Smooth muscle cell (in vitro differentiated cells): ENCODE measurements around the gene ILK. TPM values are rescaled to one million over a fixed set of nuclear protein-coding genes. Genes with fewer than 3 reads are reported as not detected.
A peak's percentile ranks its signal among the peaks of the same experiment; 100 is the strongest.

Experiments
- DNase-seq: peaks from one replicate; lab custom pipeline; 2025; ENCODE audit not compliant: unreplicated experiment; lab: John Stamatoyannopoulos, UW
- H2AFZ ChIP-seq: fragments of 200-600 bp; sonication (generic); 2 replicates; pipeline ENCODE4 v1.6.0; 2016; ENCODE audit warnings: antibody characterized with exemption, low read depth, mild to moderate bottlenecking
- H3F3A ChIP-seq: fragments of 200-600 bp; sonication (generic); 2 replicates; pipeline ENCODE4 v1.6.0; 2017; ENCODE audit warnings: antibody characterized with exemption, low read depth
- H3K27ac ChIP-seq: fragments of 200-600 bp; sonication (generic); 2 replicates; pipeline ENCODE4 v1.5.1; 2016; ENCODE audit warnings: low read depth, mild to moderate bottlenecking
- H3K27me3 ChIP-seq: fragments of 200-600 bp; sonication (generic); 2 replicates; pipeline ENCODE4 v1.6.1; 2016; ENCODE audit warnings: low read depth, mild to moderate bottlenecking
- H3K36me3 ChIP-seq: fragments of 200-600 bp; sonication (generic); 2 replicates; pipeline ENCODE4 v1.5.1; 2016; ENCODE audit warnings: low read depth
- H3K4me1 ChIP-seq: fragments of 200-600 bp; sonication (generic); 2 replicates; pipeline ENCODE4 v1.5.1; 2016; ENCODE audit warnings: low read depth
- H3K4me2 ChIP-seq: fragments of 200-600 bp; sonication (generic); 2 replicates; pipeline ENCODE4 v1.6.0; 2016; ENCODE audit warnings: mild to moderate bottlenecking
- H3K4me3 ChIP-seq: fragments of 200-600 bp; sonication (generic); 2 replicates; pipeline ENCODE4 v1.5.1; 2016; ENCODE audit warnings: mild to moderate bottlenecking
- H3K79me2 ChIP-seq: fragments of 200-600 bp; sonication (generic); 2 replicates; pipeline ENCODE4 v1.6.0; 2016; ENCODE audit warnings: low read depth, mild to moderate bottlenecking
- H3K9ac ChIP-seq: fragments of 200-600 bp; sonication (generic); 2 replicates; pipeline ENCODE4 v1.6.0; 2016; ENCODE audit warnings: low read depth
- H3K9me3 ChIP-seq: fragments of 200-600 bp; sonication (generic); replicated peaks from 2 replicates; pipeline ENCODE4 v1.5.1; 2016; ENCODE audit warnings: low read depth
- H4K20me1 ChIP-seq: fragments of 200-600 bp; sonication (generic); 2 replicates; pipeline ENCODE4 v1.6.0; 2016; ENCODE audit warnings: low read depth
- CTCF ChIP-seq: fragments of 200-600 bp; sonication (generic); IDR thresholded peaks from 2 replicates; pipeline ENCODE4 v1.5.1; 2017; ENCODE audit warnings: borderline replicate concordance, mild to moderate bottlenecking, antibody characterized with exemption; ENCODE audit not compliant: insufficient read depth, poor library complexity, severe bottlenecking
- WGBS: methylation state at CpG from one replicate; pipeline ENCODE4 v1.1.7; 2016; ENCODE audit warnings: low lambda C conversion rate; 5-methylcytosine and 5-hydroxymethylcytosine counted together
- polyA plus RNA-seq: library from polyadenylated mRNA; unstranded; fragments of >200 nt; fragmentation: Nextera tagmentation; extraction: Ambion mirVana; gene quantifications from 2 replicates; pipeline ENCODE4 v1.2.1, GENCODE V29; 2016
- total RNA-seq: library from RNA; depleted of rRNA; stranded (reverse); fragments of >200 nt; gene quantifications from 2 replicates; pipeline ENCODE4 v1.2.3, GENCODE V29; 2014

ILK gene
- total and polyA plus RNA-seq, 2 experiments from 2014 or later, result 138 to 236 TPM

DNA sequence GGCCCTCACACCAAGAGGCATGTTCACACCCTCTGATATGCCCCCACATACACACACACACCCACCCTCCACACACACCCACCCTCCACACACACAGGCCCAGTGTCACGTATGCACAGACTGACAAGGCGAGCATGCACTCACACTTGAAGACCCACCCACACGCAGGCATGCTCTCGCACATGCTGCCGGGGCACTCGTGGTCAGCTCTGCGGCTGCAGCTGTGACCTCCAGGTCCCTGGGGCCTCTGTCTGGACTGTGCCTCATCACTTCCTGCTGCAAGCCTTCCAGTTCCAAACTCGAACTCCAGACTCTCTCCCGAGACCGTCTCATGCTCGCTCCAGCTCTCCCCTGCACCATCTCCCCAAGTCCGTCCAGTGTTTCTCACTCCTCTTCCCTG is 42.5 kb downstream of the ILK start:
- DNase-seq, result no peak
- Histone ChIP-seq H3K79me2 (peaks cover 32% of the 10 kb centered on the region), H4K20me1 (peaks cover 49% of the 10 kb centered on the region), H3F3A (peaks cover 9% of the 10 kb centered on the region), H3K4me2 (peak overlapping the region; percentile 61), H3K9ac (no peak overlapping the region), H3K4me3 (peak overlapping the region; percentile 14), H2AFZ (no peak overlapping the region), H3K27ac (peak overlapping the region; percentile 73), H3K27me3 (no peaks in the 10 kb centered on the region), H3K36me3 (no peaks in the 10 kb centered on the region), H3K4me1 (peaks cover 11% of the 10 kb centered on the region), H3K9me3 (no peaks in the 10 kb centered on the region)
- TF ChIP-seq CTCF, result no peak
- WGBS, result 51% methylated on average over 12 of the region's 12 CpGs

DNA sequence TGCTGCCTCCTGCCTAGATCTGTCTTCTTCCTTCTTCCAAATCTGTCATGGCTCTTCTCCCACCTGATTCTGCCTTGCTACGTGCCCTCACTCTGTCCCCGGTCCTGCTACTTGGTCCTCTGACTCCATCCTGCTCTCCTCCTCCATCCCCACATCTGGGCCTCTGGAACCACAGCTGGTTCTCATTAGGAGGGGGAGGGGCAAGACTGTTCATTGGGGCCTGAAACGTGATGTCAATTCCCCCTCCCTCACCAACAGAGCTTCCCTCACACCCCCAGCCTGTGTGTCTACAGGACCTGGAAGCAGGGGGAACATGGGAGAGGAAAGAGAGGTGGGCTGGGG is 43.0 kb downstream of the ILK start:
- Histone ChIP-seq H2AFZ (no peak overlapping the region), H3K4me1 (peaks cover 11% of the 10 kb centered on the region), H3K27ac (peak overlapping the region; percentile 73), H3K4me2 (peak overlapping the region; percentile 61), H3K9ac (peak overlapping the region; percentile 0), H3K4me3 (peak overlapping the region; percentile 14), H3K27me3 (no peaks in the 10 kb centered on the region), H3K36me3 (no peaks in the 10 kb centered on the region), H4K20me1 (peaks cover 49% of the 10 kb centered on the region), H3F3A (peaks cover 9% of the 10 kb centered on the region), H3K9me3 (no peaks in the 10 kb centered on the region), H3K79me2 (peaks cover 36% of the 10 kb centered on the region)
- no peak for DNase-seq
- TF ChIP-seq CTCF, result no peak
- 26% methylated on average over 3 of the region's 3 CpGs for WGBS

- Histone ChIP-seq H3K36me3 (no peaks in the 10 kb centered on the region), H4K20me1 (peaks cover 47% of the 10 kb centered on the region), H3K4me3 (peak overlapping the region; percentile 14), H3K27me3 (no peaks in the 10 kb centered on the region), H3K4me1 (peaks cover 11% of the 10 kb centered on the region), H3F3A (peaks cover 9% of the 10 kb centered on the region), H2AFZ (no peak overlapping the region), H3K9ac (peak overlapping the region; percentile 0), H3K27ac (peak overlapping the region; percentile 73), H3K4me2 (peak overlapping the region; percentile 61), H3K9me3 (no peaks in the 10 kb centered on the region), H3K79me2 (peaks cover 40% of the 10 kb centered on the region)
- DNase-seq, result no peak
- no peak for TF ChIP-seq CTCF
- WGBS, result 36% methylated on average over 7 of the region's 9 CpGs
Measured at GRCh38 chr11:6646918-6647679, 43.5 kb downstream of the ILK start.

- H3K4me3 ChIP-seq, result no peak overlapping the region
- peak overlapping the region; percentile 61 for H3K4me2 ChIP-seq
- H3K79me2 ChIP-seq, result peaks cover 45% of the 10 kb centered on the region
- H3K27ac ChIP-seq, result peak overlapping the region; percentile 73
- WGBS, result 100% methylated on average over 2 of the region's 2 CpGs
- H3K27me3 ChIP-seq, result no peaks in the 10 kb centered on the region
- peaks cover 11% of the 10 kb centered on the region for H3K4me1 ChIP-seq
- no peaks in the 10 kb centered on the region for H3K9me3 ChIP-seq
- peaks cover 51% of the 10 kb centered on the region for H4K20me1 ChIP-seq
- peak overlapping the region; percentile 0 for H3K9ac ChIP-seq
- H2AFZ ChIP-seq, result no peak overlapping the region
- no peaks in the 10 kb centered on the region for H3K36me3 ChIP-seq
- peaks cover 9% of the 10 kb centered on the region for H3F3A ChIP-seq
- no peak for DNase-seq
- TF ChIP-seq CTCF, result no peak
Measured at GRCh38 chr11:6647836-6648235, 44.3 kb downstream of the ILK start.
